ENCODE data around the gene ZSCAN9.
A peak's percentile ranks its signal among the peaks of the same experiment; 100 is the strongest.

The ZSCAN9 gene

DNA sequence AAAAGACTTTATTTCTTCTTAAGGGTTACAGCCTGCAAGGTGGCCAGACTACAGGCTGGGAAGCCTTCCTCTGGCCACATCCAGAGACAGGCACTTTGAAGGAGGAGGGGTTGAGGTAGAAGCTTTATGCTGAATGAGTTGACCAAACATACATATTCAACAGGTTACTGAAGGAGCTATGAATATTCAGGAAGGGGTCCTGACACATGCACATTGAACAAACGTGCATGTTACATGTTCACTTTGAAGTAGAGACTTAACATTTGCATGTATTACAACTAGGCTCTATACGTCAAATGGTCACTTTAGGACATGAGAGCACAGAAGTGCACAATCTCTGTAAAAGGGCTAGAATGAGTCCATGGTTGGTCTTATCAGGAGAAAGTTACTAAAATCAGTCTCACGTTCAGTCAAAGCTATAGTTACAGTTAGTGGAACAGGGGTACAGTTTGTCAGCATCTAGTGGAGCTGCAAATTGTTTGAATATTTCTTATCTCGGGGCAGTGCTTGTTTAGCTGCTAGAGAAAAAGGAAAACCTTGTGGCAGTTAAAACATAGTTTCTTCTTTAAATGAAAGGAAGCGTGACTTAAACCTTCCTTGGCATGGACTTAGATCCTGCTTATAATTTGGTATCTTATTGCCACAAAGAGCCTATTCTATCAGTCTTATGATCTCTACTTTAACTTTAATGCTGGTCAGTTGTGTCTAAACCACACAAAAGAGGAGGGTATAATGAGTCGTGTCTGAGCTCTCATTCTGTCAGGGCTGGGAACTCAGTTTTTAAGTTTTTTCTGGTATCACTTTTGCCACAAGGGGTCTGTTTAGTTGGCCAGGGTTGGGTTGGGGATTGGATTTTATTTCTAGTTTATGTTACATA lies 4.6 kb upstream of the ZSCAN9 start:
- DNase-seq (ENCODE audit: low read depth in 2 of 2, low spot score in 1 of 2), result no peak

DNA sequence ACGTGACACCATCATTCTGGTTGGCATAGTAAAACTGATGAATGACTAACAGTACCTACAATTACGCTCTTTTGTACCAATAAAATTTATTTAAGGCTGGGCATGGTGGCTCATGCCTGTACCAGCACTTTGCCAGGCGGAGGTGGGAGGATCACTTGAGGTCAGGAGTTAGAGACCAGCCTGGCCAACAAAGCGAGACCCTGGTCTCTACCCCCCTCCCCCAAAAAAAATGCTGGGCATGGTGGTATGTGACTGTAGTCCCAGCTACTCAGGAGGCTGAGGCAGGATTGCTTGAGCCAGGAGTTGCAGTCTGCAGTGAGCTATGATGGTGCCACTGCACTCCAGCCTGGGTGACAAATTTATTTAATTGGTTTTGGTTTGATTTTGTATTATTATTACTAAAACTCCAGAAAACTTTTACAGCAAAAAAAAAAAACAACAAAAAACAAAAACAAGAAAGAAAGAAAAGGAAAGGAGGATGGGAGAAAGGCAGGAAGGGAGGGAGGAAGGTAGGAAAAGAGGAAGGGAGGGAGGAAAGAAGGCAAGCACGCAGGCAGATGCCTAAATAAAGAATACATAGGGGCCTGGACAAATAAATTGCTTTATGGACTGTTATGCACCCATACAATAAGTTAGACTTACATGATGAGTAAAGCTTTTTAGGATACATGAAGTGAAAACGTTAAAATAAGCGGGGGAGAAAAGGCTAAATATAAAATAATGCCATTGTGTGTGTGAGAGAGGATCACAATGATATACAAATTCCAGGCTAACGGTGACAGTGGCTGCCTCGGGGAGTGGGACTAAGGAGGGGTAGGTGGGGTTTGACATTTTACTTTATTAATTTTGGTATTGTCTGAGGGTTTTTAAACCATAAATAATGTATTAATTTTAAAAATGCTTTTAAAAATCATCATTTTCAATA lies 682 bp upstream of the ZSCAN9 start:
- DNase-seq (ENCODE audit: low read depth in 2 of 2, low spot score in 1 of 2), result no peak

DNA sequence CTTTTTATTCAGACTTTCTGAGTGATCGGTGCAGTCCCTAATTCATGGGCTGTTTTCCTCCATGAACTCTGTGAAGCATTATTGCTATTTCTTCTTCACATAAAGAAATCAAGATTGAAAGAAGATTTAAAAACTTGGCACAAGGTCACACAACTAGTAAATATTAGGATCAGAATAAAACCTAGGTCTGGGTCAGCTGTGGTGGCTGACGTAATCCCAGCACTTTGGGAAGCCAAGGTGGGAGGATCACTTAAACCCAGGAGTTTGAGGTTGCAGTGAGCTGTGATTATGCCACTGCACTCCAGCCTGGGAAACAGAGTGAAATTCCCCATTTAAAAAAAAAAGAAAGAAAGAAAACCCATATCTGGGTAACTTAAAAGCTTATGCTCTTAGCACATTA lies 1.4 kb downstream of the ZSCAN9 start:
- no peak for DNase-seq (ENCODE audit: low read depth in 2 of 2, low spot score in 1 of 2)

DNA sequence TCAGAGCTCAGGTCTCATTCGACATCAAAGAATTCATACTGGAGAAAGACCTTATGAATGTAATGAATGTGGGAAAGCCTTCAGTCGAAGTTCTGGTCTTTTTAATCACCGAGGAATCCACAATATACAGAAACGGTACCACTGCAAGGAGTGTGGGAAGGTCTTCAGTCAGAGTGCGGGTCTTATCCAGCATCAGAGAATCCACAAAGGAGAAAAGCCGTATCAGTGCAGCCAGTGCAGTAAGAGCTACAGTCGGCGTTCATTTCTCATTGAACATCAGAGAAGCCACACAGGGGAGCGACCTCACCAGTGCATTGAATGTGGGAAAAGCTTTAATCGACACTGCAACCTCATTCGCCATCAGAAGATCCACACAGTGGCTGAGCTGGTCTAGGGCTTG lies 7.7 kb downstream of the ZSCAN9 start:
- DNase-seq (ENCODE audit: low read depth in 2 of 2, low spot score in 1 of 2), result no peak

DNA sequence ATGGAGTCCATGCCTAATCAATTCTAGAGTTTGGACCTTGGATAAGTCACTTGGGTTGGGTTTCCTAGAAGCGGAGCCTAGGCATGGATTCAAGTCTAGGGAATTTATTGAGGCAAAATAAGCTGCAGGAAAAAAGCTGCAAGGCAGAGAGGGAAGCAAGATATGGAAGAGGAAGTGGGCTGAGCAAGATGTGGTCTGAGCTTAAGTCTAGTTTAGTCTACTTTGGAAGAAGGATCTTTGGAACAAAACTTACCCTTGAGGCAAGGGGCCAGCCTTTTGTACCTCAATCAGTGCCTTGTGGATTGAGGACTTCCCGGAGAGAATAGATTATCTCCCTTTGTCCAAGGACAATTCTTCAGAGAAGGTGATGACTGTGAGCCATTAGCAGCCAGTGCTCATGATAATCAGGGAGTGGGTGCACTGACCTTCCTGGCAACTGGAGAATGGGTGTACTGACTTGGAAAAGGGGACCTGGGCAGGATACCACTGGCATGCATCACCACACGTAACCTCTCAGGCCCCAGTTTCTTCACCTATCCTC lies 10.9 kb downstream of the ZSCAN9 start:
- DNase-seq (ENCODE audit: low read depth in 2 of 2, low spot score in 1 of 2), result no peak

DNA sequence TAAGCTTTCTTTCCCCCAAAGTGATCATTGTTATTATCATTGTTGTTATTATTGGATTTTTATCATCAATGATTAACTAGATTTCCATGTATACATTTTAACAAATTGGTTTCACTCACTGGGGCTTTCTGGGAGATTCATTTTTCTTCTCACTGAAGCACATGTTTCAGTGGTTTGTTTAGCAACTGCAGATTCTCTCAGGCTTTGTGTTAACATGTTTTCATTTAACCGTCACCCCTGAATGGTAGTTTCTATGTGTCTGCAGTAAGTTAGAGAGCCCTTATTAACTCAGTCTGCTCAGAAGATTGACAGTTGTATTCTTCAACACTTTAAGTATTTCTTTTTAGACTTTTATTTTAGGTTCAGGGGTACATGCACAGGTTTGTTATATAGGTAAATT lies 14.6 kb downstream of the ZSCAN9 start:
- DNase-seq (ENCODE audit: low read depth in 2 of 2, low spot score in 1 of 2), result no peak

DNA sequence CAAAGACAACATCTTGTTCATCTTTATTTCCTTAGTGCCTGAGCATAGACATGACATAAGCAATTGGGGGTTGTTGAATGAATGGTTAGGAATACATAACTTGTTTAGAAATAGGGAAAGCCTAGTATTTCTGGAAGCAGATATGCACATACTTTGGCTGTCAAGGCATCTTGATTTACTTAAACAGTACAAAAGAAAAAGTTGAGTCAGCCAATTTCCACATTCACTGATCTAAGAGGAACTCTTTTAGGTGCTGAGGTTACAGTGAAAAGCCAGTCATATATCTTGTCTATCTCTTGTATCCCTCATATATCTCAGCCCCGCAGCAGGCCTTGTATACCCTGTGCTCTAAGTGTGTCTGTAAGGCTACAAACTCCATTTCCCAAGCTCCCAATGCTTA lies 15.4 kb downstream of the ZSCAN9 start:
- no peak for DNase-seq (ENCODE audit: low read depth in 2 of 2, low spot score in 1 of 2)

DNA sequence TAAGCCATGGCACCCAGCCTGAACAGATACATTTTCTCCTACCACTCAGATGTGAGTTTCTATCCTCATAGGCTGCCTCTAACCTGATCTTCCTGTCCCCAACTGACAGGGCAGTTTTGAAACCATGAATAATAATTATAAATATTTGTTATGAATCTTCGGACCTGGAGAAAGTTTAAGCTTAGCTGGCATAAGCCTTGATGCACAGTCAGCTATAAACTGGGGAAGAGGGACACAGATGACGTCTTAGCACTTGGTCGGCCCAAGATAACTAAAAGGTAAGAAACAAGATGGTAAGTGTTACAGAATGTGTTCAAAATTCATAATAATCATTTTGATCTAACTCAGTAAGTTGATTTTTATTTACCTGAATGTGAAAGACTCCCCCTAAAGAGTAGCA lies 18.9 kb downstream of the ZSCAN9 start:
- DNase-seq (ENCODE audit: low read depth in 2 of 2, low spot score in 1 of 2), result no peak

DNA sequence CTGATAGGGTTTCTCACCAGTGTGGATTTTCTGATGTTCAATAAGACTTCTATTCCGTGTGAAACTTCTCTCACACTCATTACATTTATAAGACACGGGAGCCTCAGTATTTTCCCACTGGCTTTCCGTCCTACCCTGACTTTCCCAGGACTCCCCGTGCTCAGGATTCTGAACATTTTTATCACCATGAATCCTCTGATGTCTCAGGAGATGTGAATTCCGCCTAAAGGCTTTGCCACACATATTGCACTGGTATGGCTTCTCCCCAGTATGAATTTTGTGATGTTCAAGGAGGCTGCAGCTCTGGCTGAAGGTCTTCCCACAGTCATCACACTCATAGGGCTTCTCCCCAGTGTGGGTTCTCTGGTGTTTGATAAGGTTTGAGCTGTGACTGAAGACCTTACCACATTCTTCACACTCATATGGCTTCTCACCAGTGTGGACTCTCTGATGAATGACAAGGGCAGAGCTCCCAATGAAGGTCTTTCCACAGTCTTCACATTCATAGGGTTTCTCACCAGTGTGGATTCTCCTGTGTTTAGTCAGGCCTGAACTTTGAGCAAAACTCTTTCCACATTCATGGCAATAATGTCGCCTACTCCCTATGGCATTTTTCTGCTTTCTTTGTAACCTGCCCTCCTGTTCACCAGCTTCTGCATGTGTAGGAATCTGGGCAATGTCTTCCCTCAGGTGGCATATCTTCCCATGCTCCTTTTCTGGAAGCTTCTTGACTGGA lies 20.3 kb downstream of the ZSCAN9 start:
- no peak for DNase-seq (ENCODE audit: low read depth in 2 of 2, low spot score in 1 of 2)

DNA sequence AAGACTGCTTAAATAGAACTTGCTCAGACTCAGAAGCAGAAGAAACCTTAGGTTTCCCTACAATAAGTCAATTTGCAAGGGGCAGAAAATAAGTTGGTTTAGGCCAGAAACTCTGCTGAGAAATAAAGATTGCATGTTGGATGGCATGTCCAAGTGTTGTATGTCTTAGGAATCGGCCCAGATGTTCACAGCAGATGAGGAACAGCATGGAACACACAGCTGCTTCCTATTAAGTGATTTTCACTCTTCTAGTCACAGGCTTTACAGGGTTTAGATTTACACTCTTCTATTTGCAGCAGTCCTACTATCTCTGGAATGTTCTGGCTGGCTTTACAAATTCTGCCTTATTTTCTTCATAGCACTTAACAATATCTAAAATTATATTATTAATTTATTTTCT lies 23.8 kb downstream of the ZSCAN9 start:
- DNase-seq (ENCODE audit: low read depth in 2 of 2, low spot score in 1 of 2), result no peak

DNA sequence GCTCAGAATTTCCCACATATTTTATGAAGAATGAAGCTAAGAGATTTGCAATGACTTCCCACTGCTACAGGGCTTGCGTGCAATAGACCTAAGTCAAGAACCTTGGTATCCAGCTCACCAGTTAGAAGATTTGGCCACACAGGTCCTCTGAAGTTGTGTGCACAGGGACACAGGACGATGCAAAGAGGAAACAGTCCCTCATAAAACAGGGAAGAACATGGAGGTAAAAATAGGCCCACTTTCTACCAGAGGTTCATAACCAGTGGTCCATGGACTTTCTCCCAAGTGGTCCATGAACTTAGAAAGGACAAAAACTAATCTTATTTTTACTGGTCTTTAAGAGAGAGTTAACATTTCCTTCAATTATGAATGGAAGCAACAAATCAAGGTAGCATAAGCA lies 25.7 kb downstream of the ZSCAN9 start:
- no peak for DNase-seq (ENCODE audit: low read depth in 2 of 2, low spot score in 1 of 2)

DNA sequence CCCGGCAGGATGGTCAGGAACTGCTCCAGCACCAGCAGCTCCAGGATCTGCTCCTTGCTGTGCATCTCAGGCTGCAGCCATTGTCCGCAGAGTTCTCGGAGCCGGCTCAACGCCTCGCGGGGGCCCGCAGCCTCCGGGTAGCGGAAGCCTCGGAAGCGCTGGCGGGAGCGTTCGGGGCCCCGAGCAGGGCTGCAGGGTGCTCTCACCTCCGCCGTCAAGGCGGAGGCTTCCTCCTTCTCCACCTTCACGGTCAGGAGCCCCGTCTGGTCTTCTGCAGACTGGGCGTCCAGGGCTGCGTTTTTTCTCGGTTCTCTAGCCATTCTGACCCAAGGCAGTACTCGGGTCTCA lies 26.6 kb downstream of the ZSCAN9 start:
- DNase-seq (ENCODE audit: low read depth in 2 of 2, low spot score in 1 of 2), result no peak

DNA sequence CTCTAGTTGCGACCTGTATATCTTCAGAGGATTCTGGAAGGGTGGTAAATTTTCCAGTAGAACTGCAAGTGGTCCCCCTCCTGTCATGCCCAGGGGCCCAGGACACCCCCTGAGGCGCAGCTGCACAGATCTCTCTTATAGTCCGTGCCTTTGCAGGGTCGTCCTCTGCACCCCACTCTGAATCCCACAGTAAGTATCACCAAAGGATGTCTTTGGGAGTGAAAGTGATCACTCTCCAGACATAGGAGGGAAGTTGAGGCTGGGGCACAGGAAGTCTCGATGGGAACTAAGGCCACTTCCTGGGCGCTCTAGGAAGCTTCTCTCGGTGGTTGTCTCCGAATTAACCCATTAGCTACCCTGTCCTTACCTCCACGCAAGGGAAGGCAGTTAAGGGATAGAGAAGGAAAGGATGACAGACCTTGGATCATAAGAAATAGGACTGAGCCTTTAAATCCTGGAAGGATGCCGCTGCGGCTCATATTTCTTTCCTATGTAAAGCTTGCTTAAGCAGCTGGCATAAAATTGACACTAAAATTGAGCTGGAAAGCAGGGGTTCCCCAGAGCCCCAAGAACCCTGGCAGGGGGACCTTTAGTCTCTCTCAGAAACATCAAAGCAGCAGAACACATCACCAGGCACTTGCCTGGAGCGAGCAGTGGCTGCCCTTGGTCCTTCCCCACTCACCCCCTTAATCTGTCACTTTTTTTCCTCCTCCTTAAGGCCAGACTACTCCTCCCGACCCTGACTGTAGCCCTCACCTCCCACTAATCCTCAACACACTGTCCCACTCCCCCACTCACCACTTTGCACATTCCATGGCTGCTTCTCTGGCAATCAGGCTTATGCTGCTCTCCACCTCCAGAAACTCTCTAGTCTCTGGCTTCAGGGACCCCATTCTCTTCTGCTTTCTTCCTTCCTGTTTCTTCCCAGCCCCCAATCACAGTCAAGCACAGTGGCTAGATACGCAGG lies 27.2 kb downstream of the ZSCAN9 start, which contains the start of gene ZKSCAN4:
TSS of gene ZKSCAN4 (minus strand) at position 261 of the 967 bp plus-strand sequence. CDS start 289 bp downstream, outside the sequence.
- DNase-seq (ENCODE audit: low read depth in 2 of 2, low spot score in 1 of 2), result peak; percentile 57 to 62

DNA sequence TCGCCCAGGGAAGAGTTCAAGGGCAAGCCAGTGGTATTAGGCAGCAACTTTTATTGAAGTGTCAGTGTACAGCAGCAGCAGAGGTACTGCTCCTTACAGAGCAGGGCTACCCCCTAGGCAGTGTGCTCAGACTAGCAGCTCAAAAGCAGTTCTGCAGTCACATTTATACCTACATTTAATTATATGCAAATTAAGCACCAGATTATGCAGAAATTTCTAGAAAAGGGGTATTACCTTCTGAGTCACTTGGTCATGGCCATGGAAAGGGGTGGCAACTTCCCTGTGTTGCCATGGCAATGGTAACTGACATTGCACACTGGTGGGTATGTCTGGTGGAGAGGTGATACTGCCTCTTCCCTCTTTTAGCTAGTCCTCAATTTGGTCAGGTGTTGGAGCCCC lies 29.0 kb downstream of the ZSCAN9 start:
- no peak for DNase-seq (ENCODE audit: low read depth in 2 of 2, low spot score in 1 of 2)

DNA sequence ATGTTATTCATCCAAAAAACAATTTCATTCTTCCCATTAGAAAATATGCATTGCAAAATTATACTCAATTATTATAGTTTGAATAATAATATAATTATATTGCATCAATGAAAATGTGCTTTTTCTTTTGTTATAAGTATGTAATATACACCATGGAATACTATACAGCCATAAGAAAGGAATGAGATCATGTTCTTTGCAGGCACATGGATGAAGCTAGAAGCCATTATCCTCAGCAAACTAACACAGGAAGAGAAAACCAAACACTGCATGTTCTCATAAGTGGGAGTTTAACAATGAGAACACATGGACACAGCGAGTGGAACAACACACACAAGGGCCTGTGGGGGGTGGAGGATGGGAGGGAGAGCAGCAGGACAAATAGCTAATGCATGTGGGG lies 32.0 kb downstream of the ZSCAN9 start:
- DNase-seq (ENCODE audit: low read depth in 2 of 2, low spot score in 1 of 2), result no peak

DNA sequence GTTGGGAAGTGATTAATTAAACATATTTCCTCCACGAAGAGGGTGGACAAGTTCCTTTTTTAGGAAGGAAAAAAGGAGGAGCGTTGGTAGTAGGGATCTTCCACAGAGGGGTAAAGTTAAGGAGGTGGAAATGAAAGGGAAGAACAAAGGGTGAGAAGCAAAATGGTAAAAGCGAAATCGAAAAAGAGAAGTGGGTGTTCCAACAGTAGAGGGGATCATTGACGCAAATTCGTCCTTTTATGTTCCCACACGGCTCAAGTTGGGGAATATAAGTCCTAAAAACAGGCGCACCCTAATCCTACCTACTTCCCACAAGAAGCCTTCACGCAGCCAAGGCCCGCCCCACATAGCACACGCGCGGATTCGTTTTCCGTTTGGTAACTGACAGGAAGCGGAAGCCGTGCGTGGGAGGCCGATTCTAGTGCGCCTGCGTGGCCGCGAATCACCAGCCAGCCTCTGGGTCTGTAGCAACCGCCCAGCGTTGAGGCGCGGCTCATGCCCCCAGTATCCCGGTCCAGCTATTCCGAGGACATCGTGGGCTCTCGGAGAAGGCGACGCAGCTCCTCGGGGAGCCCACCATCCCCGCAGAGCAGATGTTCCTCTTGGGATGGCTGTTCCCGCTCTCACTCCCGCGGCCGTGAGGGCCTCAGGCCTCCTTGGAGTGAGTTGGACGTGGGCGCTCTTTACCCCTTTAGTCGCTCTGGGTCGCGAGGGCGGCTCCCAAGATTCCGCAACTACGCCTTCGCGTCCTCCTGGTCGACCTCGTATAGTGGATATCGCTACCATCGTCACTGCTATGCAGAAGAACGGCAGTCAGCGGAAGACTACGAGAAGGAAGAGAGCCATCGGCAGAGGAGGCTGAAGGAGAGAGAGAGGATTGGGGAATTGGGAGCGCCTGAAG lies 34.1 kb downstream of the ZSCAN9 start, which contains the start of gene NKAPL:
TSS of gene NKAPL (plus strand) at position 421 of the 901 bp plus-strand sequence. CDS start at position 496, 75 bp downstream.
- DNase-seq (ENCODE audit: low read depth in 2 of 2, low spot score in 1 of 2), result peak; percentile 42 to 59

DNA sequence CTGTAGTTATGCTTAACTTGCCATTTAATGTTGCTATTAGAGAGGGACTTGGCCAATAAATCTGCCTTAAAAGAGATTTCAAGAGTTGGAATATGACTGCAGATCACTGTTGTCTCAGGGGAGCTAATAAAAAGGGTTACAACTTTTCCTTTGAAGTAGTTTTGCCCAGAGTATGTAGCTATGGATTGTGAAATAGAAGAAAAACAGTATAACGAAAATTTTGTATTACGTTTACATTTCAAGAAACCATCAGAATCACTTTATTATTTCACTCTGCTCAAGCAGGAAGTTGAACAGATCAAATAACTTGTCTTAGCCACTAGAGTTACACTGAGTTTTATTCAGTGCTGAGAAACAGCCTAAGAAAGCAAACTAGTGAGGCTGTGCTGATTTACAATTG lies 38.8 kb downstream of the ZSCAN9 start:
- DNase-seq (ENCODE audit: low read depth in 2 of 2, low spot score in 1 of 2), result no peak

DNA sequence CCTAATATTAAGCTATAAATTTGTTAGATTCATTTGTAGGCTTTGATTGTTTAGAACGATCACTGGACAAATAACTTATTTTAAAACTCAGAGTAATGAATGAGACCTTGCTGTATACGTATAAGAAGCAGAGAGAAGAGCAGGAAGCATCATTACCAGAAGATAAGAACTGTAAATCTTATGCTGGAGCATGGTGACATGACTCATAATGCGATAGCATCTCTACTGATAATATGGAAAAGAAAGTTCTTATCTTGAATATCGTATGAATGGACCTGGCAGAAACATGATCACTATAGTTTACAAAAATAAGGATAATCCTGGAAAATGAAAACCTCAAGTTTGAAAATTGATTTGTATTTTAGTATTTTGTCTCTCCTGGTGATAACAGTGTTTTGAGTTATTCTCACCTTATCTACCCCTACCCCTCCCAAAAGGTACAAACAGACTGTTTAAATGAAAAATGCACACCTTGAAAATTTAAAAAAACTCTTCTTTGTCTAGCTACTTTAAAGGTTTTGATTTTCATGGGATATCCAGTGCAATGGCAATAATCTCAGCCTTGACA lies 39.8 kb downstream of the ZSCAN9 start:
- no peak for DNase-seq (ENCODE audit: low read depth in 2 of 2, low spot score in 1 of 2)
